Retina (tissue), 1 donor: Measurements from ENCODE around the gene SLC6A12.
A peak's percentile ranks its signal among the peaks of the same experiment; 100 is the strongest.
"Not testable (repeated sequence)": the region's sequence is repeated elsewhere in the genome, so short reads cannot be mapped to it uniquely, and the experiment has no call there.

Experiments
- DNase-seq: peaks from one replicate; pipeline ENCODE4 v3.0.0-alpha.2; 2016

Gene SLC6A12

DNA sequence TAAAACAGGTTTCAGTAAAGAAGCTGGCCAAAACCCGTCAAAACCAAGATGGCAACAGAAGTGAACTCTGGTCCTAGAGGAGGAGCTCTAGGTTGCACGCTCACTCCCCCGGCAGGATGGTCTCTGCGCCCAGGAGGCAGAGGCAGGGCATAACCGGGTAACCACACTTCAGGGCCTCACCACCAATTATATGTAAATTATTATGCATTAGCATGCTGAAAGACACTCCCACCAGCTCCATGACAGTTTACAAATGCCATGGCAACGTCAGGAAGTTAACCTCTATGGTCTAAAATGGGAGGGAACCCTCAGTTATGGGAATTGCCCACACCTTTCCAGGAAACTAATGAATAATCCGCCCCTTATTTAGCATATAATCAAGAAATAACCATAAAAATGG, 20.1 kb upstream of the SLC6A12 start:
- DNase-seq = no peak

DNA sequence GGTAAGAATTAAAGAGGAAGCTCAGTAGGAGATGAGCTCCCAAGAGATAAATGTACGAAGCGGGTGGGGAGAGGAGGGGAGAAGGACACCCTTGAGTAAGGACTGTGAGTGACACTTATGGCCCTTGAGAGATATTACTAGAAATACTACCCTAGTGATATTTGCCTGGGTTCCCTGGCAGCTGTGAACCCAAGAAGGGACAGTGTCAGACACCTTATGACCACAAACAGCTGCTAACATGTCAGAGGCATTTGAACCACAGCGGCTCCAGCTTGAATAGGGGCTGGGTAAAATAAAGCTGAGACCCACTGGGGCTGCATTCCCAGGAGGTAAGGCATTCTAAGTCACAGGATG, 19.6 kb upstream of the SLC6A12 start:
- no peak for DNase-seq

DNA sequence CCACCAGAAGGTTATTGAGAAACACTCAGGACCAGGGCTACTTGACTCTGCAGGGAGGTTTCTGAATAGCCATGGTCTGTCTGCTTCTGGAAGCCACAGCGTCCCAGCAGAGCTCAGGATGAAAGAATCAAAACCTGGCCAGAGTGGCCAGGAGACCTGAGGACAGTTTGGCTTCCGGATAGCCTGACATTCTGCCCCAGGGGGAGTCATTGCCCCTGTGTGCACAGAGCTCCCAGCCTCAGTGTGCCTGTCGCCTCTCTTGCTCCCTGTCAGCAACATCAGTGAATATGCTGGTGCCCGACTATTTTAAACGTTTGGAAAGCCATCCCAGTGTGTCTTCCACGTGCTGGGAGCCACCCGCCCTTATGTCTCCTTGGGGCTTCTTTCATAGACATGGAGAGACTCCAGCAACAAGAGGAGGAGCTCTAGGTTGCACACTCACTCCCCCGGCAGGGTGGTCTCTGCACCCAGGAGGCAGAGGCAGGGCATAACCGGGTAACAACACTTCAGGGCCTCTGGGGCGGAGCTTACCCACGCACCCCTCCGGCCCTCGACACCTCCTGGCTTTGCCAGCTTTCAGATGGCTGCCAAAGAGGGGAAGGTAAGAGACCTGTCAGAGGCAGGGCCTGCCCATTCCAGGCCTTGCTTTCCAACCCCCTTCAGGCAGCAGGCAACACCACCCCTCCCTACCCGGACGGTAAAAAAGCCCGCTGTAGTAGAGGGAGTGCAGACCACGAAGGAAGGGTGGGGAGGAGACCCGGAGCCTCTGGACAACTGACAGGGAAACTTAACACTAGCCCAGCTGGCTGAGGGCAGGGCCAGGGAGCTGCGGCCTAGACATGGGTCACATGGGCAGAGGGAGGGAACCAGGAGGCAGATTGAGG, 19.0 kb upstream of the SLC6A12 start:
- DNase-seq = peak; percentile 18

DNA sequence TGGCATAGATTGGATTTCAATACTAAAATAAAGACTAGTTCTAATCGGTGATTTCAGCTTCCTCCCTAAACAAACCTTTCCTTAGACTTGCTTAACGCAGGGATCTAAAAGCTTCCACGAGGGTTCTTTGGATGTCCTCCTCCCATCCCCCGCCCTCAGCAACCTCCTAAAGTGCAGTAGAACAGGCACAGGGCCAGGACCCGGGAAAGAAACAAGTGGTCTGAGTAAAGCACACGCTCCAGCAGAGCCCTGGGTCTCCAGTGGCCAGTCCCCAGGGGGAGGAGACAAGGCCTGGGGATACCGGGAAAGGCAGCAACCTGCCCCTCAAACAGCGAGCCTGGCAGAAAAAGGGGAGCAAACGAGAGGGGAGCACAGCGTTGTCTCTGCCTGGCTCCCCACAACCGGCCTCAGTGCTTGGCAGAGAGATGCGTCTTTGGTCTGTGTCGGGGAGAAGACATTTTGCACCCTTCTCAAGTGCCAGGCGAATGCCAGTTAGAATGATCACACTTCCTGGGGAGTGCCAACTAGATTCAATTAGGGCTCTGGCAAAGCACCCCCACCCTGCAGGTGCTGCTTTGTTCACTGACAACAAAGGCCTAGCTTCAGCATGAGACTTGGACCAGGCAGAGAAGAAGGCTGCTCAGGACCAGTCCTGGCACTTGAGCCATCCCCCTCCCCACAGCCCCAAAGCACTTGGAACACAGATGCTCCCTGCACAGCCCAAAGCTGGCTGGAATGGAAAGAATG, 17.1 kb upstream of the SLC6A12 start:
- peak; percentile 16 for DNase-seq

DNA sequence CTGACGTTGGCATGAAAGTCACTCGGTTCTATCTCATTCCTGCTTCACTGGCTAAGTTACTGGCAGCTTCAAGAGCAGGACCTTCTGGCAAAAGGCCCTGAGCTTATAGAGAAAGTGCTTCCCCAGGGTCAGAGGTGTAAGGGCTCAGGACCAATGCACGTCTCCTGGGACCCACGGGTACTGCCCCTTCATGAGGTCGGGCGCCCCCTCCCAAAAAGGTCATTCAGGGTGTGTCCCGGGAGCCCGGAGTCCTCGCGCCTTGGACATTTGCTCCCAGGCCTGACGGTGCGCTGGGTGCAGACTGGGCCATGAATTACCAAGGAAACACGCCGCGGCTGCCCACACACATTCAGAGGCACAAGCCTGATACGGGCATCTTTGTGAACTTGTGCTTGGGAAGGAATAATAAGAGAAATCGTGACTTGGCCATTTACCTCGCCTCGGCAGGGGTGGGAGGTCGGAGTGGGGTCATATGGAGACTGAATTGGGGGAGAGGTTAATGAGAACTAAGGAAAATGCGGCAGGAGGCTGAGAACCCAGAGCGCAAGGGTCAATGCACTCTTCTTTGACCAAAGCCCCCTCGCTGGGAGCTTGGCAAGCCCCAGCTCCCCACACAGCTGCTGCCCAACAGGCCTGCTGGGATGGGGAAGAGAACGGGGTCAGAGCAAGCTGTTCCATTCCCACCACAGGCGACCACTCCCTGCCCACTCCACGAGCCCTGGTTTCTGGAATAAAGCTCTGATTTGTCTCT, 15.7 kb upstream of the SLC6A12 start:
- peak; percentile 62 for DNase-seq

DNA sequence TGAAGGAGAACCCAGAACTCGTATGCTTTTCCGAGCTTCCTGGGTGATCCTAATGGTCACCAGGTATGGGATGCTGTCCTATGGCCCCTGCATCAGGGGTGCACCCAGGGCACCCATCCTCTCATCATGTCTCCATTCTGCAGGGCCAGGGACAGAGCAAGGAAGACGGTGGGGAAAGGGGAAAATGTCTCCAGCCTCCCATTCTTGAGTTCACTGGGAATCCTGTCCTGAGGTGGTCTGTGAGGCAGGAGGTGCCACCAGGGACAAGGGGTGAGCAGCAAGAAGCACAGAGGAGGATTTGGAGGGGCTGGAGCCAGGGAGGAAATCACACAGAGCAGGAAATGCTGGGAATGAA, 14.9 kb upstream of the SLC6A12 start:
- DNase-seq = no peak

DNA sequence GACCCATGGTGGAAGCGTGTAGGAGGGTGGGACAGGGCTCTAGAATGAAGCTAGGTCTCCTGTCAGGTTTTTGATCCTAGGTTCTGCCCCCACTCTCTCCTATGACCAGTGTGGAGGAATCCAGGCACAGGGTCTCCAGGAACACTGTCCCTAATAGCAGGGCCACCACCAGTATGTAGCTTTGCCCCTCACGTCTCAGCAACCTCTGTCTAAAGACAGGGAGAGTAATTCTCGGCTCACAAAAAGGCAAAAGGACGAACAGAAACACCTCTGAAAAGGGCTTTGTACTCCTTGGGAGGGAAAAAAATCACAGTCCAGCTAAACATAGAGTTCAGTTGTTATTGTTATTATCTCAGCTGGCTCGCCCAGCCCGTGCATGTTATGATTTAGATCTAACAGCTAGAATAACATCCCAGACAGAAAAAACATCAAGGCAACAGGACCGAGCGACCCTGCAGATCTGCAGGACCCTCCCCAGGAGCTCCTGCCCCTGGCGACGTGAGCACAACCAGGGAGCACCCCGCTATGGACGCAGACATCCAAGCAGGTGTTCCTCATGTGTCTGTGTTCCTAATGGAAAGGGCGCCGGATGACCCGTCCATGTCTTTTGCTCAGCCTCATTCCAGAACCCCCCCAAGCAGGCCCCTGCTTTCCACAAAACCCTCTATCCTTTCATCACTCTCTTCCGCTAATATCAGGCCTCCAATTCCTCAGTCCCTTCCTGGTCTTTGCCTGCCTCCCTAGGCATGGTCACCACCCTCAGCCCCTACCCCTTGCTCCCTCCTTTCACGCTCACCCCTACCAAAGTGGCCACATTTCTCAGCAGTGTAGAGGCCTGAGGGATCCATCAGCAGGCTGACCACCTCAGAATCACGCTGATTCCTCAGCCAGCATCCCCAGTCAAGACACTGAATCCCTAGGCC, 14.2 kb upstream of the SLC6A12 start:
- no peak for DNase-seq

DNA sequence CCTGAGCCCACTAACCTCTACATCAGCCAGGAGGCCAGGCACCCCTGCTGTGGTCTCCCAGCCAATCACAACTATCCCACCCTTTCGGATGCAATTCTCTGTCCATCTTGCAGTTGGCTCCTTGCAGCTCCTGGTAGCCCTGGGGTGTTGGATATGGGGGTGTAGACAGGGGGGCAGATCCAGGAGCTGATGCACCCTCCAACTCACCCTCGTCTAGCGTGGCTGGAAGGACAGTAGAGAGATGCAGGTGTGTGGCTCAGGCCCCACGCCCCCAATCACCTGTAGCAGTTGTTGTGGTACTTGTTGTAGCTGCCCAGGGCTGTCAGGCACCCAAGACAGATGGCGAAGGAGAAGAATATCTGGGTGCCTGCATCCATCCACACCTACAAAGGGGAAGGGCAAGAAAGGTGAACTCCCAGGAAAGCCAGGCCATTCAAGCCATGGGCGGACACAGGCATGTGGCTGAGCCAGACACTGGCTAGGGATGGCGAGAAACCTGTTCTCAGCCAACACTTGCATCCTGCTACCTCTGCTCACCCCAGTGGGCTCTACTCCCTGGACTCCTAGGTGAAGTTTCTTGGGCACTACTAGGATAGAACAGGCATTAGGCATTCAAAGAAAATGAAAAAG, 13.4 kb upstream of the SLC6A12 start:
- DNase-seq = no peak

DNA sequence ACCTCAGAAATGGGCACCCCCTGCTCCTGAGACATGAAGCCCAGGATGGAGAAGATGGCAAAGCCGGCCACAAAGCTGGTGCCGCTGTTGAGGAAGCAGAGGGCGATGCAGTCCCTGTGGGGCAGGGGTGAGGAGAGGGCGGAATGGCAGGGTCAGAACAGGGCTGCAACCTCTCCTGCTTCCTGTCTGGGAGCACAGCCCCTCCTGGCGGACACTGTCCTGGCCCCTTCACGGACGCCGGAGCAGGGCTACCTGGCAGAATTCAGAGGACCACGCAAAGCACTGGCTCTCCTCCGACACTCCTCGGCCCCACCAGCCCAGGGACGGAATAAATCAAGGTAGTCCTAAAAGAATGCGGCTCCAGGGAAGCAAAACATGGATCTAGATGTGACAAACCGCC, 12.4 kb upstream of the SLC6A12 start:
- no peak for DNase-seq

DNA sequence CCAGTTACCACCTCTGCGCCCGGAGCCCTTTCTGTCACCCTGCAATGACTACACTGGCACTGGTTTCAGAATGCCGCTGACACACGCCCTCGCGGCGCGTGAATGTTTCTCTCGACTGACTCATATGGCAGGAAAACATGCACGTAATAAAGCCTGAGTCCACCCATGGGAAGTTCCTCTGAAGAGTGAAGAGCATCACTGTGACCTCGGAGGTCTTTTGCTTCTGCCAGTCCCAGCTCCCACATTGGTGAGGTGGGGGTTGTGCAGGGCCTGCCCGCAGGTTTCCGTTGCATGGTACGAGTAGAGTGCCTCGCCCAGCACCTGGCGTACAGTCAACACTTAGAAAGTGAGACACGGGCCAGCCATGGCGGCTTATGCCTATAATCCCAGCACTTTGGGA, 11.1 kb upstream of the SLC6A12 start:
- DNase-seq = no peak

DNA sequence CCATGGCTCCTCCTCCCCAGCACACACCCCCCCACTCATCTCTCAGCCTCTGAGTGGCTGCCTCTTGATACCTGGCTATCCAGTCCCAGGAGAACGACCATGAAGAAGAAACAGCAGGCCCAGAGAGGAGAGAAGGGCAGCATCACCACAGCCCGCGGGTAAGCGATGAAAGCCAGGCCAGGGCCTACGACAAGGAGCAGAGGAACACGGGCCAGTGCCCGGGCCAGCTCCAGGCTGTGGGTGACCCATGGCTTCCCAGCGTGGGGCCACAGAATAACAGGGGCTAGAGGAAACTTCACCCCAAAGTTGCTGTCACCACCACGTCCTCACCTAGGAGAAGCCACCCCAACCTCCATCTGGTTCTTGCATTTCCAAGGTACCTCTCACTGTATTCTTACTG, 10.4 kb upstream of the SLC6A12 start:
- DNase-seq = no peak

DNA sequence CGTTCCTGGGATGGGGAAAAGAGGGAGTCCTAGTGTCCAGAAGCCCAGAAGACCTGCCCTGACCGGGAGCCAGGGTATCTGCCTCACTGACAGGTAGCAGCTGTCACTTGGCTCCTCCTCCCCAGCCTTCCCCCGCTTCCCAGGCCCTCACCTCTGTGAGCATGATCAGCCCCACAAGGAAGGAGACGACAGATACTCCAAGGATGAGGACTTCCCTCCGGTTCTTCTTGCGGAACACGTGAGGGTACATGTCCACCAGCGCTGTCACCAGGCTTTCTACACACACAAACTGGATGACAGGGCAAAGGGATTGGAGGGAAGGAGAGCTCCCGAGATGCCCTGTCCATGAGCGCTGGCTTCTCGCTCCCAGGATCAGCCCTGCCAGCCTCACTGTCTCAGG, 9.9 kb upstream of the SLC6A12 start:
- DNase-seq = no peak

DNA sequence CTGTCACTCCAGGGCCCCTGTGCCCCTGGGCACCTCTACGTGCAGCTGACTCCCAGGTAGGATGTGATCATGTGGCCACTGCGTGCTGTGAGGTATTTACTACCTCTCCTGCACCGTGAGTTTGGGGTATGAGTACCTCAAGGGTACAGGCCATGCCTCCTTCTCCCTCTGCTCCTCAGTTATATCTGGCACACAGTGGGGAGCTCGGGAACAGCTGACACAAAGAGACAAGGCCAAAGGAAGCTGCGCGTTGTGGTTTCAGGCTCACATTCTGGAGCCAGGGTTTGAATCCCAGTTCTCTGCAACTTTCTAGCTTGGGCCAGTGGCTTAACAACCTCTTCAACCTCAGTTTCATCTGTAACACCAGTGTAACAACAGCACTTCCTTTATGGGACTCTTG, 7.8 kb upstream of the SLC6A12 start:
- no peak for DNase-seq

DNA sequence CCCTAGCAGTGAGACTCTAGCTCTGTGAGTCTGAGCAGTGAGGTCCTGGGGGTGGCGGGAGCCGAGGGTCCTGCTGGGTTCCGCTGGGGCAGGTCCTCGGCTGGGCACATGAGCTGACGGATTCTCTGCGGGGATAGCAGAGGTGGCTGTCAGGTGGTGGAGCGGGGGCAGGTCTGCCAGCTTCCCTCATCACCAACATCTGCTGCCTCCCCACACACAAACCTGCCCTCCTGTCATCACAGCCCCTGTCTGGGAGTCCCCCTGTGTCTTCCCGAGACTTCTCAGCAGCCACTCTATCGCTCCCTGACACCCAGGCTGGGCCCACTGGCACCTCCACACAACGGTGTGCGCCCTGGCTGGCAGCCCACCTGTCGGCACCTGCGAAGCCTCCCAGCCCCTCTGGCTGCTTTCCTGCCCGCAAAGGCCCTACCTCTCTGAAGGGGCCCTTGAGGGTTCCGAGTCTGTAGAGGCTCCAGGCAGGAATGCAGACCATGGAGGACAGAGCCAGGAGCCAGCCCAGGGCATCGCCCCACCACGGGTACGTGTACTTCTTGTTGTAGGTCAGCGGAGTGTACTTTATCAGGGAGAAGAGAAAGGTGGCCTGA, 7.1 kb upstream of the SLC6A12 start:
- DNase-seq = no peak

DNA sequence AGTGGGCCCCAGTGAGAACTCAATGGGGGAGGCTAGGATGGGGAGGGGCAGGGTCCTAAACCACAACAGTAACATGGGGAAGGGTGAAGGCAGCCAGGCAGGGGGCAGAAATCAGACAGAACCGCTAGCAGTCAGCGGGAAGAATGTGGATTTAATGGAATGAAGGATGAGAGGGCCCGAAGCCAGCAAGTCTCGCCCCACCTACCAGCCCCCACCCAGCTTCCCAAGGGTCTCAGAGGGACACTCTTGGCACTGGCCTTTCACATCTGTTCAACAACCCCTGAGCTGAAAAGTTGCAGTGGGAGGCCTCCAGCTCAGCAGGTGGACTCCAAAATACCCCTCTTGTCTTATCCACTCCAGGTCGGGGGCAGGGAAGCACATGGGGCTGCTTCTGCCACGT, 6.5 kb upstream of the SLC6A12 start:
- no peak for DNase-seq

DNA sequence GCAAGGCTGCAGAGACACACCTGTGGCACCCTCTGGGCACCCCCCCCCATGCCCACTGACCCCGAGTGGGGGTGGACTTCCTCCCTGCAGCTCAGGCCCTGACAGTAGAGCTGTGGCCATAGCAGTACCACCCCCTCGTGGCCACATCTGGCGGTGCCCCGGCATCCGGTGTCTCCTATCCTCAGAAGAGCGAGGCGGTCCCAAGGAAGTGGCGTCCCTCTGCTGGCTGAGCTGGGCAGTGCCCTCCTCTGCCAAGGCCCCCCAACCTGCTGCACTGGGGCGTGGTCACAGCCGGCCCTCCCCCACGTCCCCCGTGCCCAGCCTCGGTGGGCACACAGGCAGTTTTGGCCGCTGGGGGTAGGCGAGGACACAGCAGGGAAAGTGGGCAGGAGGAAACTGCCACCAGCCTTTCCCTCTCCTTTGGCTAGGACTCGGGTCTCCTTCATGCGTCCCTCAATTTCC, 6.0 kb upstream of the SLC6A12 start:
- DNase-seq = peak; percentile 67

DNA sequence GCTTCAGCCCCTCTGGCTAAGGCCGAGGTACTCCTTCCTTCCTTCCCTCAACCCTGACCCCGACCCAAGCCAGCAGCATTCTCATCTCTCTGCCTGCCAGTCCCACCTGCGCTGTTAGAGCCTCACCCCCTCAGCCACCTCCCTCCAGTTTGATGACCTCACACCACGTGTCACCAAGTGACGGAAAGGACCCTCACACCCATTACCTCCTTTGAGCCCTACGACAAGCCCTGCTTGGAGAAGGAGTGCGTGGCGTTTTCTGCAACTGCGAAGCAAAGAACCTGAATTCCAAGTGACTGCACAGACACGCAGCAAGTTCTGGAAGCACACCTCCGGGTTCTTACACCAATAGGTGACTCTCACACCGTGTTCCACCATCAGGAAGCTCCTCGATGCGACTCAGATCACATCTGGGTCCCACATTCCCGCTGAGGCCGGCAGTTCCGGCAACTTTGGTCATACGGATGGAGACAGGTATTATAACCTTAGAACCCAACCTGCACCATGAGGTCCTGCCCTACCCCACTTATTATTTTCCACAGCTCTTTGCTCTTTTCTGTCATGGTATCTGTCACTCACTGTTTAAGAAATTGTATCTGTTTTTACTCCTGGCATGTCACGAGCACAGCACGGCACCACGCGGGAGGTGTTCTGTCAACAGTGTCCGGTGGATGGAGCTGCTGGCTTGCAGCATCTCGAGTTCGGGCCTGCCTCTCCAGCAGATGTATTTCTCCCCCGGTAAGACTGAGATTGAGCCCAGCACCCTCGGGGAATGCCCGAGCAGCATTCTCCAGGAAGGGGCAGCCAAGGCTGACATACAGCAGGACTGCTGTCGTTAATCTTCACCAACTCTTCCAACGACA, 5.0 kb upstream of the SLC6A12 start:
- no peak for DNase-seq

DNA sequence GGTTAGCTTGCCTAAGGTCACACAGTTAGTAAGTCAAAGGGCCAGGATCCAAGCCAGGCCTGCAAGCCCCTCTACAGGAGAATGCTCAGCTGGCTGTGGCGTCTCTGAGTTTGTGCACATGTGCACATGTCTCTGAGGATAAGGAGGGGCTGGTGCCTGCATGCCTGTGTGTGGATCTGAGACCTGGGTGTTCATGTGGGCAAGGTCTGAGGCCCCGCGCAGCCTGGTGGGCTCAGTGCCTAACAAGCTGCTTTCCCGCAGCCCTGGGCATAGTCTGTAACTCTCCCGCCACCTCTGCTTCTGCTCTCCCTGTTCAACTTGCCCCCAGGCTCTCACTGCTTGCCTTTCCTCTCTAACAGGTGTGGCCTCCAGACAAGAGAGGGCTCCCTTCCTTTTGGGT, 4.3 kb upstream of the SLC6A12 start:
- DNase-seq = no peak

DNA sequence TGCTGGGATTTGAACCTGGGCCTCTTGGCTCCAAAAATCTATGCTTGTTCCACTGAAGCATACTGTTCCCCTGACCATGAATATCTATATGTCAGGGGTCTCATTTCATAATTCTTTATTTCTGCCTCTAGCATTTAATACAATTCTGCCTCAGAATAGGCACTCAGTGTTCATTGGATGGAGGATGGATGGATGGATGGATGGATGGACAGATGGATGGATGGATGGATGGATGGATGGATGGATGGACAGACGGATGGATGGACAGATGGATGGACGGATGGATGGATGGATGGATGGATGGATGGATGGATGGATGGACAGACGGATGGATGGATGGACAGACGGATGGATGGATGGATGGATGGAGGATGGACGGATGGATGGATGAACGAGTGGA, 3.1 kb upstream of the SLC6A12 start:
- not testable (repeated sequence) for DNase-seq

DNA sequence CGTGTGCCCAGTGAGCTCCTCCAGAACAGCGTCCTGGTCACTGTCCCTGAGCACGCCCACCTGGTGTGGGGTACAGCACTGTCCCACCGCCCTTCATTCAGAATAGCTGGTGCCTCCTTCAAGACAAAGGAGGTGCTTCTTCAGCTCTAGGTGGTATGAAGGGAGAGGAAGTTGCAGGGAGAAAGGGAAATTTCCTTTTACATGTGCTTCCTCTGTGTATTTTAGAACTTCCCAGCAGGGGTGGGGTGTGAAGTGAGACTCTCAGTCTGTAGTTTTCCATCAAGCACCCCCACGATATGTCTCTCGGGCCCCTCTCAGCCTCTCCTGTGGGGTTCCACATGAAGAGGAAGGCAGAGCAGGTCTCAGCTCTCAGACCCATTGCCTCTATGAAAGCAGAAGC, 1.2 kb upstream of the SLC6A12 start:
- no peak for DNase-seq

DNA sequence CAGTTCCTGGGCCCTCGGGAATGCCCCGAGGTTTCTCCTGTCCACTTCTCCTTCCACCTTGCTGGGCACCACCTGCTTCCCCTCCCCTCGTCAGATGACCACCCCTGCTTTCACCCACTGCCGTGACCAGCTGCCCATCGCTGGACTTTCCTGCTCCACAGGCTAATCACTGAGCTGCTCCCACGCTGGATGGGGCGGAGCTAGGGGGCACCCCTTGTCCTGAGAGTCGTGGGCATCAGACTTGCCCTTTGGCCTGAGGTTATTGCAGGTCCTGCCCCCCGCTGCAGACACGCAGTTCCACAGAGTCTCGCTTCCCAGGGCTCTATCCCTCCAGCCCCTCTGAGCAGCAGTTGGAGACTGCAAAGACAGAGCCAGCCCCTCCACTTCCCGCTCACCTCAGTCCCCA, 427 bp downstream of the SLC6A12 start:
- no peak for DNase-seq
